ENCODE results near the gene DCHS1. TPM values are rescaled to one million over a fixed set of nuclear protein-coding genes. Genes with fewer than 3 reads are reported as not detected.

DCHS1 gene
- total RNA-seq, 6 donors from 2014 or later, result 9.2 to 32.2 (median 12.8) TPM

DNA sequence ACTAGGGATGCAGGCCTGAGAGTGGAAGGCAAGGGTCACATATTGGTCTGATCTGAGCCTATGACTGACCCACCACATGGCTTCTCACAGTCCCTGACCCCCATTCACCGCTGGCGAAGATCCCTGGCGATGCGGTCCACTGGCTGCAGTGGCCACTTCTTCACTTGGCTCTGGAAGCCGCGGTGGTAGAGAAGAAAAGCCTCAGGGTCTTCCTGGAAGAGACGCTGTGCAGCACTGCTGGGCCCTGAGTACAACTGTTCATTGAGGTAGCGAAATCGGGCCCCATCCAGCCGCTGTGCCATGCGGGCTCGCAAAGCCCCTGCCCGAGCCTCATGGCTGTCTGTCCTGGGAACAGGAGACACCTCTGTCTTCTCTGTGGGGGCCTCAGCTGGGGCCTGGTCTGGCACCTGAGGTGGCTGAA lies 54.6 kb downstream of the DCHS1 start:
- Histone ChIP-seq H3K27me3 (no peaks in the 10 kb centered on the region), H3K36me3 (peaks cover 19 to 54% (median 36%) of the 10 kb centered on the region in 4 donors), H3K4me3 (no peak overlapping the region), H3K4me1 (peaks cover 28 to 40% (median 34%) of the 10 kb centered on the region in 4 donors), H3K27ac (no peak overlapping the region), H3K9me3 (no peaks in the 10 kb centered on the region)
- DNase-seq (no peak), ATAC-seq (ENCODE audit: low FRiP score in 2 of 2) (no peak)
- TF ChIP-seq POLR2AphosphoS5 (IDR thresholded peaks at IDR 0.05), result no peak
- TF ChIP-seq POLR2A (IDR thresholded peaks at IDR 0.05), result no peak
- no peak for TF ChIP-seq EP300 (IDR thresholded peaks at IDR 0.05)
- TF ChIP-seq, protein P1, sequence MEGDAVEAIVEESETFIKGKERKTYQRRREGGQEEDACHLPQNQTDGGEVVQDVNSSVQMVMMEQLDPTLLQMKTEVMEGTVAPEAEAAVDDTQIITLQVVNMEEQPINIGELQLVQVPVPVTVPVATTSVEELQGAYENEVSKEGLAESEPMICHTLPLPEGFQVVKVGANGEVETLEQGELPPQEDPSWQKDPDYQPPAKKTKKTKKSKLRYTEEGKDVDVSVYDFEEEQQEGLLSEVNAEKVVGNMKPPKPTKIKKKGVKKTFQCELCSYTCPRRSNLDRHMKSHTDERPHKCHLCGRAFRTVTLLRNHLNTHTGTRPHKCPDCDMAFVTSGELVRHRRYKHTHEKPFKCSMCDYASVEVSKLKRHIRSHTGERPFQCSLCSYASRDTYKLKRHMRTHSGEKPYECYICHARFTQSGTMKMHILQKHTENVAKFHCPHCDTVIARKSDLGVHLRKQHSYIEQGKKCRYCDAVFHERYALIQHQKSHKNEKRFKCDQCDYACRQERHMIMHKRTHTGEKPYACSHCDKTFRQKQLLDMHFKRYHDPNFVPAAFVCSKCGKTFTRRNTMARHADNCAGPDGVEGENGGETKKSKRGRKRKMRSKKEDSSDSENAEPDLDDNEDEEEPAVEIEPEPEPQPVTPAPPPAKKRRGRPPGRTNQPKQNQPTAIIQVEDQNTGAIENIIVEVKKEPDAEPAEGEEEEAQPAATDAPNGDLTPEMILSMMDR (IDR thresholded peaks at IDR 0.05), result no peak
- WGBS, 2 donors, result 96 to 97% methylated on average over 10 to 13 of the region's 13 CpGs

DNA sequence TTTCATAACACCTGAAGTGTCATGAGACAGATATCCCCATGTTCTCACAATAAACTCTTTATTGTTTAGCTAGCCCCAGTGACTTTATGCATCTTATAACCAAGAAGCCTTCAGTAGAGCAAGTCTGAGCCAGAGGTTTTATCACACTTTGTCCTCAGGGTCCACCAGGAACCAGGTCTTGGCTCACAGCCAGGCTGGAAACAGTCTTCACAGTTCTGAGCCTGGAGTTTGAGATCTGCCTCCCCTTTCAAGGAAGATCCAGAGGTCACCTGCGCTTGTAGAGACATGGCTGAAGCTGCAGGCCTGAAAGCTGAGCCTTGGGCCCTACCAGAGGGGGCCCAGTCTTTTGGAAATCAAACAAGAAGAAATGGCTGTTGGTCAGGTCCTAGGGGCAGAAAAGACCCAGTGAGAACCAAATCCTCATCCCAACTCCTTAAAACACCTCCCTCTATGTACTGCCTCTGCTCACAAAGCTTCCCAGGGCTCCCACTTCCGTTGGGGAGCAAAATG lies 55.7 kb downstream of the DCHS1 start:
- ATAC-seq (ENCODE audit: low FRiP score in 2 of 2), result no peak
- TF ChIP-seq POLR2AphosphoS5 (IDR thresholded peaks at IDR 0.05) (no peak), EP300 (IDR thresholded peaks at IDR 0.05) (no peak), POLR2A (IDR thresholded peaks at IDR 0.05) (no peak)
- TF ChIP-seq, protein P1 (IDR thresholded peaks at IDR 0.05), result no peak
- DNase-seq, result no peak
- Histone ChIP-seq H3K4me1 (peaks cover 17 to 29% (median 23%) of the 10 kb centered on the region in 4 donors), H3K9me3 (no peaks in the 10 kb centered on the region), H3K27me3 (no peaks in the 10 kb centered on the region), H3K27ac (no peak overlapping the region), H3K4me3 (no peak overlapping the region), H3K36me3 (peaks cover 19 to 56% (median 36%) of the 10 kb centered on the region in 4 donors)
- WGBS, 2 donors, result 87 to 95% methylated on average over 2 of the region's 2 CpGs

DNA sequence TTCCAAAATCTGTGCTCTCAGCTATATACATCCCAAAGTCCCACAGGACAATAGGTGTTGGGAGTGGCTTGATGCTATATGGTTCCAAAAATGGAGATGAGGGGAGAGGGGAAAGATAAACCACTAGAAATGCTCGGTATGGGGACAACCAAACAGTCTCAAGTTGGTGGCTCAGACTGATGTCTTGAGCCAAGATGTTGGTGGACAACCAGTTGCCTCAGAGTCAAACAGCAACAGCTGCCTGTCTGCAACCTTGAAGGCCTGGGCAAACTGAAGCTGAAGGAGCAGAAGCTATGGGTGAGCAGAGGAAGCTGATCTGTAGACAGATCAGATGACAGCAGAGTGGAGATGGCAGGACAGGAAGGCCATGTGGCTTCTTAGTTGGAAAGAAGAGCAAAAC lies 56.2 kb downstream of the DCHS1 start:
- ATAC-seq (ENCODE audit: low FRiP score in 2 of 2), result no peak
- 83 to 87% methylated on average over 1 of the region's 1 CpG for WGBS, 2 donors
- Histone ChIP-seq H3K4me3 (no peak overlapping the region), H3K36me3 (peaks cover 19 to 56% (median 36%) of the 10 kb centered on the region in 4 donors), H3K9me3 (no peaks in the 10 kb centered on the region), H3K27ac (no peak overlapping the region), H3K4me1 (peaks cover 16 to 24% (median 18%) of the 10 kb centered on the region in 4 donors), H3K27me3 (no peaks in the 10 kb centered on the region)
- DNase-seq, result no peak
- TF ChIP-seq POLR2A (IDR thresholded peaks at IDR 0.05), result no peak
- TF ChIP-seq, protein P1 (IDR thresholded peaks at IDR 0.05), result no peak
- TF ChIP-seq POLR2AphosphoS5 (IDR thresholded peaks at IDR 0.05), result no peak
- no peak for TF ChIP-seq EP300 (IDR thresholded peaks at IDR 0.05)

DNA sequence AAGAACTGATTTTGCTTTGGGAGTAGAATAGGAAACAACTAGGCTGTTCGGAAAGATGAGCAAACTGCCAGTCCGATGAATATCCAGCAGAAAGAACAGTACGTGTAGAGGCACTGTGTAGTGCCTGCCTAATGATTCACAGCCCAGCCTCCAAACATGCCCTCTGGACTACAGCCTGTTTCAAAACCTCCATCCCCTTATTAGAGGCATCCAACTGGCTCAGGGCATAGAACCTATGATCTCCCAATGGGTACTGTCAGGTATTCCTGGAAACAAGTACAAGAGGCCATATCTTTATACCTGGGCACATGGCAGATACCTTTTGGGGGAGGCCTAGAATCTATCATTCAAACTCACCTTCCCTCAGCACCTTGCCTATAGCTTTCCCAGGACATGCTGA lies 57.1 kb downstream of the DCHS1 start:
- Histone ChIP-seq H3K9me3 (no peaks in the 10 kb centered on the region), H3K36me3 (peaks cover 19 to 60% (median 36%) of the 10 kb centered on the region in 4 donors), H3K27ac (no peak overlapping the region), H3K27me3 (no peaks in the 10 kb centered on the region), H3K4me1 (peaks cover 16 to 24% (median 17%) of the 10 kb centered on the region in 4 donors), H3K4me3 (no peak overlapping the region)
- TF ChIP-seq EP300 (IDR thresholded peaks at IDR 0.05) (no peak), POLR2A (IDR thresholded peaks at IDR 0.05) (no peak), POLR2AphosphoS5 (IDR thresholded peaks at IDR 0.05) (no peak)
- TF ChIP-seq, protein P1 (IDR thresholded peaks at IDR 0.05), result no peak
- 92 to 98% methylated on average over 3 of the region's 3 CpGs for WGBS, 2 donors
- no peak for DNase-seq
- no peak for ATAC-seq (ENCODE audit: low FRiP score in 2 of 2)

All from upper lobe of left lung (tissue), 6 donors.